GM21447 (cell line): ENCODE measurements around the gene PTEN.
"Not testable (repeated sequence)": the region's sequence is repeated elsewhere in the genome, so short reads cannot be mapped to it uniquely, and the experiment has no call there.

Experiments
- ATAC-seq: cut with Tn5 transposase; IDR thresholded peaks from one replicate; pipeline ENCODE4 v1.9.1; 2021; ENCODE audit not compliant: unreplicated experiment

PTEN gene

DNA sequence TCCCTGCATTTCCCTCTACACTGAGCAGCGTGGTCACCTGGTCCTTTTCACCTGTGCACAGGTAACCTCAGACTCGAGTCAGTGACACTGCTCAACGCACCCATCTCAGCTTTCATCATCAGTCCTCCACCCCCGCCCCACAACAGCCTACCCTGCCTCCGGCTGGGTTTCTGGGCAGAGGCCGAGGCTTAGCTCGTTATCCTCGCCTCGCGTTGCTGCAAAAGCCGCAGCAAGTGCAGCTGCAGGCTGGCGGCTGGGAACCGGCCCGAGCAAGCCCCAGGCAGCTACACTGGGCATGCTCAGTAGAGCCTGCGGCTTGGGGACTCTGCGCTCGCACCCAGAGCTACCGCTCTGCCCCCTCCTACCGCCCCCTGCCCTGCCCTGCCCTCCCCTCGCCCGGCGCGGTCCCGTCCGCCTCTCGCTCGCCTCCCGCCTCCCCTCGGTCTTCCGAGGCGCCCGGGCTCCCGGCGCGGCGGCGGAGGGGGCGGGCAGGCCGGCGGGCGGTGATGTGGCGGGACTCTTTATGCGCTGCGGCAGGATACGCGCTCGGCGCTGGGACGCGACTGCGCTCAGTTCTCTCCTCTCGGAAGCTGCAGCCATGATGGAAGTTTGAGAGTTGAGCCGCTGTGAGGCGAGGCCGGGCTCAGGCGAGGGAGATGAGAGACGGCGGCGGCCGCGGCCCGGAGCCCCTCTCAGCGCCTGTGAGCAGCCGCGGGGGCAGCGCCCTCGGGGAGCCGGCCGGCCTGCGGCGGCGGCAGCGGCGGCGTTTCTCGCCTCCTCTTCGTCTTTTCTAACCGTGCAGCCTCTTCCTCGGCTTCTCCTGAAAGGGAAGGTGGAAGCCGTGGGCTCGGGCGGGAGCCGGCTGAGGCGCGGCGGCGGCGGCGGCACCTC is at the start of gene PTEN, which contains the start of gene KLLN:
Gene PTEN, plus strand, starts transcription at position 573 of the 891 bp plus-strand sequence. CDS start 845 bp downstream, outside the sequence.
Gene KLLN, minus strand, starts transcription at position 481 of the 891 bp plus-strand sequence. CDS start 1,046 bp downstream, outside the sequence.
- ATAC-seq = peak; percentile 32

DNA sequence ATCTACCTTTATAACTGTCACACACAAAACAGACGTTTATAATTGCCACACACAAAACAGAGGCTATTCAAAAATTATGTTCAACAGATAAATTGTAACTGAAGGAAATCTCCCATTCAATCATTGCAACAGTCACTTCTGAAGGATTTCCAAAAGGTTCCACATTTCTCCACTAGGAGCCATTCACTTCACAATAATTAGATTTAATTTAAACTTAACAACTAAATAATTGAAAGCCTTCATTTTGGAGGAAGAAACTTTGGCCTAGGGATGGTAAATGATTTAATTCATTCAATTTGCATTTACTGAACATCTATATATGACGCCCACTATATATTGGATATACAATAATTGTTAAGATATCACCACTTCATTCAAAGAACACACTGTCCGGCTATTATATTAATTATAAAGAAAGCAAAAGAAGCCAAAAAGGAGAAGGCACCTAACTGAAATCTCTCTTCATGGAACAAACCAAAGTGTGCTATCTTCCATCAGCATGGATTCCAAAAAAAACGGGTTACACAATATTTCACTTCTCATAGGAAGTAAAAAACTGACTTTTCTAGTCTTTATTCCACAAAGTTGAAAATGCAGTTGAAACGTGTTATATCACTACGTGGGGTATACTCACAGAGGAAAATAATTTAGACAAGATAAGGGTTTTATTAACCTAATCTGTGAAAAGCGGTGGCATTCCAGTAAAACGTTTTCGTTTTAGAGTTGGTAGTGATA is 47.1 kb upstream of the PTEN start:
- no peak for ATAC-seq

DNA sequence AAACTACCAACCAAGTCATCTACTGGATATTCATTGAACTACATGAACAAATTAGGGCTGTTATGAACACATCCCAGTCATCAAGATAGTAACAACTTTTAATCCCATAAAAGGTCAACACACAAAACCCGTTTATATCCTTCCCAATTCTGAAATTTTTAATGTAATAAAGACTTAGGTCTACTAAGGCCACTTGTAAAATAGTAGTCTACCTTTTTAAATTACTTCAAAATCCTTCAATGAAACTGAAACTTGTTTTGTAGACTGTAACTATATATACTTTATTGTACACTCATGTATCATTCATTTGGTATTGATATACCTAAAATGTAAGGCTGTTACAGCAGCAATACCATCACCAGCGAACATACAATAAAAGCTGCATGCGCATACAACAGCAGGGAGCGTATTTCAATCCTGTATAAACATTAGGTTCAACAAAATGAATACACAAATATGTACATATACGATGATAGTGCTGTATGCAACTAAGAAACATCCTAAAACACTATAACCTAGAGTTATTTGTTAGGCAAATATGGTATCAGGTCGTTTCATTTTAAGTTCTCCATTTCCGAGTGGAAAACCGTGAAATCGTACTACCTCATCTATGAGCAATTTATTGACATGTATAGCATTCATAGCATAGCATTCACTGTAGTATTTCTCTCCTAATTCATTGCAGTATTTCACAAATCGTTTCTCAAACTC is 46.4 kb upstream of the PTEN start:
- ATAC-seq = peak; percentile 4

DNA sequence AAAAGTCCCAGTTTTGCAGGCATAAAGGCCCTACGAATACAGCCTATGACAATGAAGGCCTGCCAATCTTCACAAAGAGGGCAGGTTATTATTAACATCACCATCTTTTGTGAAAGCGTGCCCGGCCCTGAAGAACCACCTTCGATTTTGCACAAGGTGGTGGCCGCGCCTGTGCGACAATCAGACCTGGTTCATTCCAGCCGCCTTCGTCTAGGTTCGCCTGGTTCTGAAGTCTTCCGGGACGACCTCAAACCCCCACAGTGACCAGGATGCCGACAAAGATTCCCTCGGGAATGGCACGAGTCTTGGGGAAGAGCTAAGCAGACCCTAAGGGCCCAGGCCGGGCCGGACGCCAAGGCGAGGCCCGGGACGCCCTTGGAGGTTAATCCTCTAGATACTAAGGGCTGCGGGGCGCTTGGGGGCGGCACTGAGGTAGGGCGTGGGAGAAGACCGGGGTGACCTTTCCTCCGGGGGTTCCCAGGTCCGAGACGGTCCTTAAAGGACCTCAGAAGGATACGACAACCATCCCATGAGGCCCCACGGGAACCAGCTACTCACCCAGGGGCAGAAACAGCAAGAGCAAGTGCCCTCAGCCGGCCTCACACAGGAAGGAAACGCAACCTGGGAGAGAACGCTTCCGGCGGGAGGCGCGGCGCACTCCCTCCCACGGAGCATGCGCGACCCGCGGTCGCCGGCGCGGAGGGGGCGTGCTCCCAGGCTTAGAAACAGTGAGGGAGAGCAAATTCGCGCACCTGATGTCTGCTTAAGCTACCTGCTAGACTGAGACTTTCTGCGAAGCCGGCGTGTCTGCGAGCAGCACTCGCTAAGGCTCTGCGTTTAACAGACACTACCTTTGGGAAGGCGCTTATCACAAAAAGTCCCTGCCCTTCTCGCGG is 45.6 kb upstream of the PTEN start, which contains the start of gene ATAD1:
Gene ATAD1, minus strand, starts transcription at position 618 of the 896 bp plus-strand sequence. CDS start 3,627 bp downstream, outside the sequence.
- ATAC-seq = peak; percentile 62

DNA sequence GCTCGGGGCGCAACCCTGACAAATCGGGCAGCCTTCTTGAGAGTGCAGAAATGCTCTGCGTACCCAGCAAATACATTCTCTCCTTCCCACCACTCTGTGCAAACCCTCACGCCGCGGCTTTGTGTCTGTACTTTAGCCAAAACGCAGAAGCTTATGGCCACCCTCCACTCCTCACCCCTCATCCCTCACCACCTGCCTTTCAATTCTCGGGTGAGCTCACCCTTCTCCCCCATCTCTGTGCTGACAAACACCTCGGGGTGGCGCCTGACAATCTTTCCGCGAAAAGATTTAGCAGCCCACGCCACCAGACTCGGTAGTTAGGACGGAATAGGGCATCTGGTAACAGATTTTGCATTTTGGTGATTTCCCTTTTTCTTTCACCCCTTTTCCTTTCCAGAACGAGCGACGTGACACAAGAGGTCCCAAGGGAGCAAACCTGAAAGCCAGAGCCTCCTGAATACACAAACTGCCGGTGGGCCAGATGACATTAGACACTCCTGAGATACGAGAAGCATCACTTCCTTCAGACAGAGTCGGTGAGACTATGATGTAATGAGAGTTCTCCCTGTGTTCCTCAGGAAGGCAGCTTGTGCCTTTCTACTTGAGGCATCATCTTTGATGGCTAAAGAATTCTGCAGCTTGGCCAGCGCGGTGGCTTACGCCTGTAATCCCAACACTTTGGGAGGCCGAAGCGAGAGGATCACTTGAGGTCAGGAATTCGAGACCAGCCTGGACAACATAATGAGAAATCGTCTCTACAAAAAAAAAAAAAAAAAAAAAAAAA is 44.7 kb upstream of the PTEN start:
- peak; percentile 59 for ATAC-seq

DNA sequence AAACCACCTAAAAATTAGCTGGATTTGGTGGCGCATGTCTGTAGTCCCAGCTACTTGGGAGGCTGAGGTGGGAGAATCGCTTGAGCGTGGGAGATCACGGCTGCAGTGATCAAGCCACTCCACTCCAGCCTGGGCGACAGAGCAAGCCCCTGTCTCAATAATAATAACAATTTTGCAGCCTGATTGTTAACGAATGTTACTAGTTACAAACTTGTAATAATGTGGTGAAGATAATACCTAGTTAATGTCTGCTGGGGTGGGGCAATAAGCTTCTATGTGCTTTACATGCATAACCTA is 44.2 kb upstream of the PTEN start:
- ATAC-seq = no peak

DNA sequence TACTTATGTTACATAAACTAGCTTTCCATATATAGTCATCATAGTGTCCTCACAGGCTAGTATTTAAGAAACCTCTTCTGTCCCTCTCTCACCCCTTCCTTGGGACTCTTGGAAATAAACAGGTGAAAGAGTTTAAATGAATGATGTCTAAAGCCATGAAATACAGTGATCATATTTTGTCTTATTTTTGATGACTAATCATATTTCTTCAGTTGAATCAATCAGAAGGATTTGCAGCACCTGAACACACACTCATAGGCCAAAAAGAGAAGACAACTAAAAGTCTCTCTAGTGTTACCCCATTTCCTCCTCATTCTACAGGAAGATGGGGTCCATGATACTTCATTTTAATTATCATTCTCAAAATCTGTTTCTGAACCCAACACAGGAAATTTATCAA is 36.8 kb upstream of the PTEN start:
- ATAC-seq = no peak

DNA sequence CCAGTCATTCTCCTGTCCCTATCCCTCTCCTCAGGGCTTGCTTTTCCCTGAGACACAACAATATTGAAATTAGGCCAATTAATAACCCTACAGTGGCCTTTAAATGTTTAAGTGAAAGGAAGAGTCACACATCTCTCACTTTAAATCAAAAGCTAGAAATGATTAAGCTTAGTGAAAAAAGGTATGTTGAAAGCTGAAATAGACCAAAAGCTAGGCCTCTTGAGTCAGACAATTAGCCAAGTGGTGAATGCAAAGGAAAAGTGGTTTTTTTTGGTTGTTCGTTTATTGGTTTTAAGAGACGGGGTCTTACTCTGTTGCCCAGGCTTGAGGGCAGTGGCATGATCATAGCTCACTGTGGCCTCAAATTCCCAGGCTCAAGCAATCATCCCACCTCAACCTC is 35.7 kb upstream of the PTEN start:
- no peak for ATAC-seq

DNA sequence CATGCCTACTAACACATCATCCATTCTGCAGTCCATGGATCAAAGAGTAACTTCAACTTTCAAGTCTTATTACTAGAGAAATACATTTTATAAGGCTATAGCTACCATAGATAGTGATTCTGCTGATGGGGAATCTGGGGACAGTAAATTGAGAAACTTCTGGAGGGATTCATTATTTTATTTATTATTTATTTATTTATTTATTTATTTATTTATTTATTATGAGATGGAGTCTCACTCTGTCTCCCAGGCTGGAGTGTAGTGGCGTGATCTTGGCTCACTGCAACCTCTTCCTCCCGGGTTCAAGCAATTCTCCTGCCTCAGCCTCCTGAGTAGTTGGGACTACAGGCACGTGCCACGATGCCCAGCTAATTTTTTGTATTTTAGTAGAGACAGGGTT is 34.4 kb upstream of the PTEN start:
- not testable (repeated sequence) for ATAC-seq

DNA sequence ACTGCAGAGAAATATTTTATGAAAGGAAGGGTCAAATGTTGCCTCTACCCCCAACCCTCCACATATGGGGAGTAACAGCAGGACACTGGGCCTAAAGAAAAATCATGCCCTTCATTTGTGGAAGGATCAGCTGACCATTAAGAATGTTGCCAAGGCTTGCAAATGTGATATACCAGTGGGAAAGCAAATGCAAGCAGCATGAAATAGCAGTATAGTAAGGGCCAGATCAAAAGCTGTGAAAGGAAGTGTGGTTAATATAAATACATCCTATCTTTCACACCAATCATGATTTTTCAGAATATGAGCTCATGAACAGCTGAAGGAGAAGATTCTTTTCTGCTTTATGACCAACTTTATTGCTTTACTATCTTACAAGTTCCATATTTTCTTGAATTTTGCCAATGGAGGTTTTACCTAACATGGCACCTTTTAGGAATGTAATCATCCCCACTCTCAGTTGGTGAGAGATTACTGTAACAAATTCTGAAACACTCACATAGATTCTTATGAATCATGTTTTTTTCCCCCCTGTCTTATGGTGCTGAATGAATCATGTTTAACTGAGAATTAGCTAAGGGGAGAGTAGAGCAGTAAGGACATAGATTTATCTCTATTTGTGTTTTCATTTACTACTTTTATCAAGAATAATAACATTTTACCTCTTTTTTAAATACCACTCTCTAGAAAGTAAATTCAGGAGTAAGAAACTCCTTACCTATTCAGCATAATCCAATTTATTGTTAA is 33.3 kb upstream of the PTEN start:
- ATAC-seq = no peak

DNA sequence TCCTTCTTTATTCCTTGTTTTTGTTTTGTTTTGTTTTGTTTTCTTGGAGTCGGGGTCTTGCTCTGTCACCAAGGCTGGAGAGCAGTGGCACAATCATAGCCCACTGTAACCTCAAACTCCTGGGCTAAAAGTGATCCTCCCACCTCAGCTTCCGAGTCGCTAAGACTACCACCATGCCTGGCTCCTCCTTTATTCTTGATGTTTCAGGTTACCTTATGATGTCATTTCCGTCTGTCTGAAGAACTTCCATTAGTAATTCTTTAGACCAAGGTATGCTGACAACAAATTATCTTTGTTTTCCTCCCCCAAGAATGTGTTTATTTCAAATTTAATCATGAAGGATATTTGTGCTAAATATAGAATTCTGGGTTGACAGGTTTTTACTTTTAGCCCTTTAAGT is 27.3 kb upstream of the PTEN start:
- no peak for ATAC-seq

DNA sequence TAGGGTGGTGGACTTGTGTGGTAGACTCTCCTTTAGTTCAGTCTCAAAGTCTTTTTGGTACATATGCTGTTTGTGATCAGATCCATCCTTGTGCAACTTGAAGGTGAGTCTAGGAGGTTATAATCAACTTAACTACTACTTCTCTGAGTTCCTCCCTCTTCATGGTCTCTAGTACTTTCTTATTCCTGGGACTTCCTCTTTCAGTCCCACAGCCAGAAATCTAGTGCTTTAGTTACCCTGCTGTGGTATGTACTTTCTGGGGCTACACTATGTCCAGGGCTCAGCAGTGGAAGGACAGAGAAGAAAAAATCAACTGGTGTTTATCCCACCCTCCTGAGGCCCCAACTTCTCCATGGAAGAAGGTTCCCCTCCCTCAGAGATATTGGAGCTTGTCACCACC is 26.0 kb upstream of the PTEN start:
- ATAC-seq = no peak

DNA sequence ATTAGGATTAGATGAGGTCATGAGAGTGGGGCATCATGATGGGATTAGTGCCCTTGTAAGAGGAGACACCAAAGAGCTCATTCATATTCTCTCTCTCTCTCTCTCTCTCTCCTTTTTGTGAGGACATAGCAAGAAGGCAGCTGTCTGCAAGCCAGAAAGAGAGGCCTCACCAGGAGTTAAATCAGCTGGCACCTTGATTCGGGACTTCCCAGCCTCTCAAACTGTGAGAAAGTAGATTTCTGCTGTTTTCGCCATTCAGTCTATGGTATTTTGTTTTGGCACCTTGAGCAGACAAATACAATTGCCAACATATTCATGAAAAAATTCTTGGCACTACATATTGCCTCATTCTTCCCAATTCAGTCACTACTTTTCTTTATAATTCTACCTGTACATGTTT is 24.8 kb upstream of the PTEN start:
- no peak for ATAC-seq

DNA sequence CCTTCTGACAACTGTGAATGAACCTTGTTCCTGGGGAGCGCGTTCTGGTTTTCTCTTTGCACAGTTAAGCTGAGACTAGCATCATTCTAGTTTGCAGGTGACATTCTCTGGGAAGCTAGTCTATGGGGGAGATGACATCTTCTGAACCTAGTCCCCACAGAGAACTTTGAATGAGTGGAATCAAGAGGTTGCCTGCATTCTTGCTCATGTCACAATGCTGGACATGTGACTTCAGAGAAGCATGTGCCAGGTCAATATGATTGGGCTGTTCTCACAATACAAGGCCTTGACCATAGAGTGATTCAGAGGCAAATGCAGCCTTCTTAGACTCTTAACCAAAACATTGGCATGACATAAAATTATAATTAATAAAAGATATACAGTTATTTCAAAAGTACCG is 22.2 kb upstream of the PTEN start:
- no peak for ATAC-seq

DNA sequence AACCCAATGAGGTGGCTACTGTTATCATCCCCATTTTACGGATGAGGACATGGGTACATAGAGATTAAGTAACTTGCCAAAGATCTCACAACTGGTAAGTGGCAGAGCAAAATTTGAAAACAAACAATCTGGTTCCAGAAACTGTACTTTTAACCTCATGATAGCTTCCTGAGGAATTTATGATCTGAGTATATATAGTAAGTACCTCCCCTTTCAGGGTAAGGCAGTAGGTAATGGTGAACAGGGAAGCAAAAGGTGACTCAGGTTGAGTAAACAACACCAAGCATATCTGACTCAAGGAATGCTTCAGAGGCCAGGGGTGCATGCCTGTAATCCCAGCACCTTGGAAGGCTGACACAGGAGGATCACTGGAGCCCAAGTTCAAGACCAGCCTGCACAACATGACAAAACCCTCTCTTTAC is 21.2 kb upstream of the PTEN start:
- ATAC-seq = no peak

DNA sequence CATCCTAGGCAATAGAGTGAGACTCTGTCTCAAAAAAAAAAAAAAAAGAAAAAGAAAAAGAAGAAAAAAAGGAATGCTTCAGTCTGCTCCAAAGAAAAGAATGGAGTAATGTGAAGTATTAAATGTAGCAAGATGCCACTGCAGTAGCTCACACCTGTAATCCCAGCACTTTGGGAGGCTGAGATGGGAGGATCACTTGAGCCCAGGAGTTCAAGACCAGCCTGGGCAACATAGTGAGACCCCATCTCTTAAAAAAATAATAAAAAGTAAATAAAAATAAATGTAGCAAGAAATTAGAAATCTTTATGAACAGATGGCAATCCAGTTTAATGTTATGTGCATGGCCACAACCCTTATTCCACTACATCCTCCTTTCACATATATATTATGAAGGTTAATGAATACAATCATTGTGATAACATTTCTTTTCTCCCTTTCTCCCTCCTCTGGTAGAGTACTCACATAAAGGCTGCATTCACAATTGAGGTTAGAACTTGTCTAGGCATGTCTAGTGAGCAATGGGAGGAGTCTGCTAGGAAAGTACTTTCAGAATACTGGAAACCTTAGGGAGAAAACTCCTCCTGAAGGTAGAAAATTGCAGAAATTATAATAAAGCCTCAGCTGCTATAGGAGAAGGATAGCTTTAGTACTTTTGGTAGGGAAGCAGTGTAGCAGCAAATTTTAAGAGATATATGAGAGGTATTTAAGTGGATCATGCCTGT is 20.5 kb upstream of the PTEN start:
- no peak for ATAC-seq

DNA sequence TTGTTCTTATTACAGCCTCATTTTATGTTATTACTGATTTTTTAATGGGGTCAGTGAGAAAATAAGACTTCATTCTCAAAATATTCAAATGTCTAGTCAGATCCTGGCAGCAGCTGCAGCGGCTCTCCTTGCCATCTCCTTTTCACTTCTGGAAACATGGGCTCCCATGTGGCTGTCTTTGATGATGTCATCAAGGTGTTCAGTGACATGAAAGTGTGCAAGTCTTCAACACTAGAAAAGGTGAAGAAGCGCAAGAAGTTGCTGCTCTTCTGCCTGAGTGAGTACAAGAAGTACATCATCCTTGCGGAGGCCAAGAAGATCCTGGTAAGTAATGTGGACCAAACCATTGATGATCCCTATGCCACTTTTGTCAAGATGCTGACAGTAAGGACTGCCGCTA is 19.7 kb upstream of the PTEN start:
- no peak for ATAC-seq
